GM18498 (cell line): ENCODE data around the gene PPP1R36.
A peak's percentile ranks its signal among the peaks of the same experiment; 100 is the strongest.
"Not testable (repeated sequence)": the region's sequence is repeated elsewhere in the genome, so short reads cannot be mapped to it uniquely, and the experiment has no call there.

Experiments
- ATAC-seq: cut with Tn5 transposase; IDR thresholded peaks from one replicate; pipeline ENCODE4 v1.9.1; 2021; ENCODE audit warnings: mild to moderate bottlenecking, moderate library complexity; ENCODE audit not compliant: unreplicated experiment

PPP1R36 gene

DNA sequence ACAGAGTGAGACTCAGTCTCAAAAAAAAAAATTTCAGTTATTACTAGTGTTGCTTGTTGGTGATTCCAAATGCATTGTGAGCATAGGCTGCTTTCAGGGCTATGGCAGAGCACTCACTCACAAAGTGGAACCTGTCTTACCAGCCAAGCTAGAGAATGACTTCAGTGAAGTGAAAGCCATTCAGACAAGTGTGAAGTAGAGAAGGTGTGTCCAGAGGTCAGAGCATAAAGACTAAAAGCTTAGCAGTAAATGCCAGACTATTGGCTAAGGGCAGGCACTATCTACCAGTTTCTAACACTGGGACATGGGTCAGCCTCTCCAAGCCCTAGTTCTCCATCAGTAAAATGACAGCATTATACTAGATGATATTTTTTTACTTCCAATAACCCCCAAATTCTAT, 12.7 kb downstream of the PPP1R36 start:
- no peak for ATAC-seq

DNA sequence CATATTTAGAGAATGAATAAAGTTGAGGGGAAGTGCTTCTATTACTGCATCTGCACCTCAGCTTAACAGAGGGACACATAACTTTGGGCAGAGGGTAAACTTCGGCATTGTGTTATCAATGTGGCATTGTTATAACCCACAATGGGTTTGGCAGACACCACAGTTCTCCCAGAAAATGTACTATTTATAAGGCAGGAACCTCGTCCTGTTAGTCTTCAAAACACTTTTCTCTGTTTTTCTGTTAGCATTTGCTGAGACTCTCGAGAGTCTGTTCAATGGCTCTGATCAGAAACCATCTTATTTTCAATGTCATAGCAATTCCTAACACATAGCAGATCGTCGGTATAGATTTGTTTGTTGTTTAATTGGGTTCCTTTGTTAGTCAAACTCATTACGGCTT, 13.9 kb downstream of the PPP1R36 start:
- ATAC-seq, result no peak

DNA sequence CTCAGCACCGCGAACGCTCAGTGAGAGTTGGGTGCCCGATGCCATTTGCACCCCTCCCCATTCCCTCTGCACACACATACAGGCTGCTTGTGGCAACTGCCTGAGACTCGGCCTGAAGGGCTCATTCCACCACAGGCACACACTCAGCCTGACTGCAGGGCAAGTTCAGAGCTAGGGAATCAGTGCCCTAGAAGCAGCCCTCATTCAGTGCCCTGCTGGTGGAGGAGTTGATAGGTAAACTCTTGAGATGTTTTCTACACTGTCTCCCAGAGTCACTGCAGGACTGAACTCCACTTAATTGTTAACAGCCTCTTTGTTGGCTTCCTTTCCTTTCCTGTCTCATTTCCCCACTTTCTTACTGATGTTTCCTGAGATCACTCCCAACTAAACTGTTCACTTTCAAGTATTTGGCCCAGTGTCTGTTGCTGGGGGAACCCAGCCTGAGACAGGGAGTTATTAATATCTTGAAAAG, 16.9 kb downstream of the PPP1R36 start:
- ATAC-seq, result no peak

DNA sequence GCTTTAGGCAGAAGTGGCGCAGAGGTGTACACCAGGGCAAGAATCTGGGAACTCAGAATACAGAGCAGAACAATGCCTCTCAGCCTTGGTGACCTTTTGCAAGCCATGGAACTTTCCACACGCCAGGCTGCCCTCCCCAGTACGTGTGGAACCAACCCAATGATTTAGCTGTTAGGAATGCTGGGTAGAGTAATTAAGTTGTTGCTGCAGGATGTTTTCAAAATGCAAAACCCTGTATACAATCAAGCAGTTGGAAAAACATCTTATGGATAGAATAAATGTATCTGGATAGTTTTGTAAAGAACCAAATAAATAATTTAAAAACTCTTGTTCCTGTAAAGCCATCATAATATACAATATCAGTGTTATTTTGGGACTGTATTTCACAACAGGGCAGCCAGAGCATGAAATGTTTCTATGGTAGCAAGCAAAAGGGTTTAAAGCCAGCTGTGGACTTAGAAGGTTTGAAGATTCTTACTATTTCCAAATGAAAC, 19.4 kb downstream of the PPP1R36 start:
- no peak for ATAC-seq

DNA sequence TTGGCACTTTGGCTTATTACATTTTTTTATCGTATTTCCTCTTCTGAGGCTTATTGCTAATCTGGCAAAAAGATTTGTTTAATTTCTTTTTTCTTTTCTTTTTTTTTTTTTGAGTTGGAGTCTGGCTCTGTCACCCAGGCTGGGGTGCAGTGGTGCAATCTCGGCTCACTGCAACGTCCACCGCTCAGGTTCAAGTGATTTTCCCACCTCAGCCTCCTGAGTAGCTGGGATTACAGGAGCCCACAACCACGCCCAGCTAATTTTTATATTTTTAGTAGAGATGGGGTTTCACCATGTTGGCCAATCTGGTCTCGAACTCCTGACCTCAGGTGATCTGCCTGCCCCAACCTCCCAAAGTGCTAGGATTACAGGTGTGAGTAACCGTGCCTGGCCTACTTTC, 19.9 kb downstream of the PPP1R36 start:
- not testable (repeated sequence) for ATAC-seq

DNA sequence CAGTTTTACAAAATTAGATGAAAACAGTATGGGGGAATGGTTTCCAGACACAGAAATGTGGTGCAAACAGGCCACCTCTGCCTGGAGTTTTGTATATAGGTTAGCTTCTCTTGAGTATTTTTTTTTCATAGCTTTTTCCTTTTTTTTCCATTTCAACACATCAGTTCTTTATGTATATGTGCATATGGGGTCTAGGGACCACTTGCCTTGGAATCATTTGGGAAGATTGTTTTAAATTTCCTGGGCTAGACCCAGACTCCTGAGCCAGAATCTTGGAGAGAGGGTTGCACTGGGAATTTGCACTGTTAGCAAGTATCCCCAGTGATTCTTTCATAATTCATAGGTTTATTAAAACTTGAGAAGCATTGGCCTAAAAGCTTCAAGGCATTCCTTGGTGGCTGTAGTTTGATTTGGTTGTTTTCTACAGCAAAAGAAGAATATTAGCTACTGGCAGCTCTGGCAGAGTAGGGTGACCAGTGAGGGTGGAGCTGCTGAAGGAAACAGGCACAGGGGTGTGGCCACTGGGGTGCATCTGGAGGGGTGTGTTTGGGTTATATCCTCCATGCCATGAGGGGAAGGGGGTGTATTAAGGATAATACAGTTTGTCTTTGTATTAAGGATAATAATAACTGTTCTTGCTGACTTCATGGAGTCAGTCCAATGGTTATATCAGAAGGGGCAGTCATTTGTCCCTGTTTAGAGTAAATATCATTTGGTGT, 22.8 kb downstream of the PPP1R36 start:
- ATAC-seq, result no peak

DNA sequence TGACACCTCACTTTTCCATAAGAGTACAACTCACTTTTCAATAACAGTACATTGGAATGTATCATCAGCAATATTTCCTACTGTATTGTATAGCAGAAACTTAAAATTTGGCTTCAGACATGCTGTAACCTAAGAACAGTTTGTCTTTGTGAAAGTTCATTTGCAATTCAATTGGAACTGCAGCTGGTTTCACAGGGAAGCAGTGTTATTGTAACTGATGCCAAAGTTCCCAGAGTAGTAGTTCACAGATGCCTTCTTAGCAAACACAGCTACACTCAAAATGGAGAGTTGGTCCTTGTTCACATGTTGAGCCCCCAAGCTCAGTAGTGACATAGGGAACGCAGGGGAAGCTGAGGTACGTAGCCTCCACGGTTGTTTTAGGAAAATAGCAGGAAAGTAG, 23.3 kb downstream of the PPP1R36 start:
- ATAC-seq, result no peak

DNA sequence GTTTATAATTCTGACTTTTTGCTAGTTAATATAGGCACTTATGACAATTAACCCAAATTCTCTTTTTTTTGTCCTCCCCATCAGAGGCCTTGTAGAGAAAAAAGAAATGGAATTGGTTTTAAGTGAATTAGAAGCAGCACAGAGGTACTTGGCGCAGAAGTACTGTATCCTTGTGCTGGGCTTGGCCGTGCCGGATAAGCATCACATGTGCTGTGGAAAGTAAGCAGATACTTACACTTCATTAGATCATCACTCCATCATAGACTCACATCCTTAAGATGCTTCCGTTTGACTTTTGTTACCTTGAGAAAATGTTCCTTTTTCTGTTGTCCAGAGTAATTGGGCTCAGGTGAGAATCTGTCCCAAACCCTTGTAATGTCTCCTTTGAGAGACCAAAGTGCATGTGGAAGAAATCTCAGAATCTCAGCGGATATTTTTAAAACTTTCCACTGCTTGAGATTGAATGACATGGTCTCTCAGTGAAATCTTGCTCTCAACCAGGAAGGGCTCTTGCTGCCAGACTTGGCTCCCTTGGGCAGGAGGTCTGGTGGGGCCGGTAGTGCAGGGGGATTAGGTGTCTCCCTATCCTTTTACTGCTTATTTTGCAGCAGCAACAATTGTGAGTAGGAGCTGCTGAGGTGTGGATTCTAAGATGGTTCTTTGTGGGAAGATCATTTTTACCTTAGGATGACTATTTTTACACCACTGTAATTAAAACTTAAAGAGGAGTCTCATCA, 24.8 kb downstream of the PPP1R36 start:
- ATAC-seq, result no peak

DNA sequence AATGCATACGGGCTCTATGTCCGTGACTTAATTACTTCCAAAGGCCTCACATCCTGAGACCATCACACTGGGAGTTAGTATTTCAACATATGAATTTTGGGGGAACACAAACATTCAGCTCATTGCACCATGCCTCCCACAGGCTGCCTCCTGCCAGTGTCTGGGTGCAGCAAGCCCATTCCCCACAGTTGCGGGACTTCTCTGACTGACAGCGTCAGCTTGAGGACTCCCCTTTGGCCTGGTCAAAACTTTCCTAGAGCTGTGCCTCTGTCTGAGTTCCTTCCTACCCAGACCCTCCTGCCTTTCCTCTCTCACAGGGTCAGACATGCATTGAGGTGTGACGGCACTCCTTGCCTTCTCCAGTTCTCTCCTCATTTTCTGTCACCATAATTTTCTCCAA, 27.4 kb downstream of the PPP1R36 start:
- no peak for ATAC-seq

DNA sequence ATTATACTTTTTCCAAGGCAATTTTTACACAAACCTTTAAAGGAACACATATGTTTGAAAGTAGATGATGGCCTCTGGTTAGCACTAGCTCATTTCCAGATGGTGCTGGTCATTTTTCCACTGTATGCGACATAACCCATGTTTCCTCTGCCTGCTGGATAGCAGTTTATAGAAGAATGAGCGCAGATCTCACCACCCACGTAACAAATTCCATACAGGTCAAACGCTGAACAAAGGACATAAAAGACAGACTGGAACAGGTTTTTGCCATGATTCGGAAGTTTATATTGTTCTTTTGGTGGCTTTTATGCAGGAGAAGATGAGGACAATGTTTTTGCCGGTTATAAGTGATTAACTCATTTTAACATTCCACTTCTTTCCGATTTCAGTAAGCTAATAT, 30.7 kb downstream of the PPP1R36 start:
- ATAC-seq, result no peak

DNA sequence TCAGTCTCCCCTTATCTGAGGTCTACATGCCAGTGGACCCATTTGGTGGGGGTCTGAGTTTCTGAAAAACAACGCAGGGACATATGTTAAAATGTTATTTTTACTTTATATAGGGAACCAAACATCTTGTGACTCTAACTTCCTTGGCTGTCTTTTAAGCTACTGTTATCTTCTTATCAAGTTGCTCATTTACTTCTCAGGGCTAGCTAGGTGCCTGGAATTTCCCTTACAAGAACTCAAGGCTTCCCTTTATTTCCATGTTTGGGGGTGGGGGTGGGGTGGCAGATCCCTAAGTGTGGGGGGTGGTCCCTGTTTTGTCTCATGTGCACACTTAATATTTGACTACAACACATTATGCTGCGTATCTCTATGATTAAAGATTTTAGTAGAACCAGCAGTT, 31.6 kb downstream of the PPP1R36 start:
- no peak for ATAC-seq

DNA sequence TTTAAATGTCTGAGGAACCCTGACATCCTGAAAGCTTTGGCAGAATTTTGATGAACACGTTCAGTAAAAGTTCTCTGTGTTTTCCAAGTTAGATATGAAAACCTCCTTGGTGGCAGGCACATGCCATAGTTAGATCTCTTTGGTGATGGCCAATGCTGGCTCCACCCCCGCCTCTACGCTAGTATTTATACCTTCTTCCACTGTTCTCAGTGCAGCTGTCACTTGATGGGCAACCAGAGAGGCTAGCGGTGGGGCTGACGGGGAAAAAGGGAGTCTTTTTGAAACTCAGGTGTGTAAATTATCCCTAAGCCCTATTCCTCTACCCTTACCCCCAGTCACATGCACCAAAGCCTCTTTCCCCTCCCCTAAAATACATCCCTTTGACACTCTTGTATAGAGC, 32.1 kb downstream of the PPP1R36 start:
- ATAC-seq, result no peak

DNA sequence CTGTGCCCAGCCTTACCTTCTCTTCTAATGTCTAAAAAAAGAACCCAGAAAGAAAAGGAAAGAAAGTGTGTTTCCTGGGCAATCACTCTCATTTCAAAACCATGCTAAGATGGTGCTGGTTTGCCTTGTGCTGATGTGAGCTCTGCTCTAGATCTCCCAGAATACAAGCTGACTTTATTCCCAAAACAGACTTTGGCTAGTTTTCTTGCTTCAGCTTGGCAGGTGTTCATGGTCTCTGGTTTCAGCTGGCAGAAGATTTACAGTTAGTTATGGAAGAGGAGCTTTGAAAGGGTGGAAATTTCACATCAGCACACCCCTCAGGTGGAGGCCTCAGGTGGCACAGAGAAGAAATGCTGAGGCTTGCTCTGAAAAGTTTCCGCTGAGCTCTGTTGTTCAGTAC, 34.4 kb downstream of the PPP1R36 start:
- no peak for ATAC-seq

DNA sequence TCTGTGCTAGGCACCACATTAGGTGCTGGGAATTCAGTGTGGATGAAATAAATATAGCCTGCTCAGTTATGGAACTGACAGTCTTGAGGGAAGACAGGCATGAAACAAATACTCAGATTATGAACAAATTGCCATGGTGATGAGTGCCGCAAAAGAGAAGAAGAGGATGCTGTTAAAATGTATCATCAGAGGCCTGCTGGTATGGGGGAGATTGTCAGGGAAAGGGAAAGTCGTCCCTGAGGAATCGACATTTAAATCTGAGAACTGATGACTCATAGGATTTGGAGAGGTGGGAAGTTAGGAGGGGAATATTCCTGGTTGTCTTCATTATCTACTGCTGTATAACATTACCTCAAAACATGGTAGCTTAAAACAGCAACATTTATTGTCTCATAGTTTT, 42.0 kb downstream of the PPP1R36 start:
- no peak for ATAC-seq

DNA sequence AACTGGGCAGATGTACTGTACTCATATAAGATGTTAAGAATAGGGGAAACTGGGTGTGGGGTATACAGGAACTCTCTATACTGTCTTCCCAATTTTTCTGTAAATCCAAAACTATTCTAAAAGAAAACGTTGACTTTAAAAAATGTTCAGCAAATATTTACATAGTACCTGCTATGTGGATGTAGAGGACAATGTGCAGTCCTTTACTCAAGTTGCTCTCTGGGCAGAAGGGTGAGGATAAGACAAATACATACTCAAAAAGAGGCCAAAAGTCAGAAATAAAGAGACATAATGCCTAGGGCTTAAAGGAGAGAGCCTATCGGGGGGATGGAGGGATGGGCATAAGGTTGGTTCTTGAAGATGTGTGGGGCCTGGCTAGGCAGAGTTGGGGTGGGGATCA, 44.7 kb downstream of the PPP1R36 start:
- ATAC-seq, result no peak

DNA sequence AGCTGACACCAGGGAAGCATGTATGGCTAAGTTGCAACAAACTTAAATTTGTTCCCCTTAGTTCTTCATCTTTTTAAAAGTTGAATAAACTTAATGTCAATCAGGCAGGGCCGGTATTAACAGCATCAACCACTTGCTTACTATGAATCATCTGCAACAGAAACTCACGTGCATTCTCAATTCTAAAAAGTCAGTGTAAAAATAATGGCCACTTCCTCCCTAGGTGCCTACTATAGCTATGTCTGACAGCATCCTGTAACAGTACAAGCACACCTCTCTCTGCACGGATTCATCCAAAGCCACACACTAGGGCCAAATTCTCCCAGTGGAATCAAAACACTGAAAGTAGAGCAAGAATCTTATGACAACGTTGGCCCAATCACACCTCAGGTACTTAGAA, 48.6 kb downstream of the PPP1R36 start:
- ATAC-seq, result peak; percentile 86

DNA sequence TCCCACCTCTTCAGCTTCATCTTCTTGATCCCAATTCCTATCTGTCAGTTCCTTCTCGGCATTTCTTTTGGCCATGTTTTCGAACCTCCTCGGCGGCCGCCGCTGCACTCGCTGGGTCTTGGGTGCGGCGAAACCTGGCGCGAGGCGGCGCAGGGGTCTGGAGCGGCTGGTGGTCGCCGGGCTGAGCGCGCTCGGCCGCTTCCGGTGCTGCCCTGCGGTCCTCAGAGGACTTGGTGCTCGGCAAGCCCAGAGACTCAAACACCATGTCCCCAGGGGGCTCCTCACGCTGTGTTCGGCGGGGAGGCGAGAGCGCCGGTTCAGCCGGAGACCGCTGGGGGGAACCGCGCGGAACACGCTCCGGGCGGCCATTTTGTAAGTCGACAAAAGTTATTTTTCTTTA, 51.8 kb downstream of the PPP1R36 start:
- ATAC-seq, result no peak

DNA sequence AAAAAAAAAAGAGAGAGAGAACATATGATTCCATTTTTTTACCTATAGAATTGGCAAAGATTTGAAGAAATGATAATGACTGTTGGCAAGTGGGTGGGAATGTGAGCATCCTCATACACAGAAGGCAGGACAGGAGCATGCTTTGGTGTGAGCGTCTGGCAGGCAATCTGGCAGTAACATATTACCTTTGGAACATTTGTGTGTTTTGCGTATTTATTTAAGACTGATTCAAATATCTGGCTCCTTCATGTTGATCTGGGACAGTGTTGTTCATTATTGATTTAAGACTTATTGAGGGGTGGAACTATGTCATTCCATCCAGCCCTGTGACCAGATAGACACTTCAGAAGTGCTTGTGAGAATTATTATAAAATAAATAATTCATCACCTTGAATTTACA, 53.1 kb downstream of the PPP1R36 start:
- no peak for ATAC-seq

DNA sequence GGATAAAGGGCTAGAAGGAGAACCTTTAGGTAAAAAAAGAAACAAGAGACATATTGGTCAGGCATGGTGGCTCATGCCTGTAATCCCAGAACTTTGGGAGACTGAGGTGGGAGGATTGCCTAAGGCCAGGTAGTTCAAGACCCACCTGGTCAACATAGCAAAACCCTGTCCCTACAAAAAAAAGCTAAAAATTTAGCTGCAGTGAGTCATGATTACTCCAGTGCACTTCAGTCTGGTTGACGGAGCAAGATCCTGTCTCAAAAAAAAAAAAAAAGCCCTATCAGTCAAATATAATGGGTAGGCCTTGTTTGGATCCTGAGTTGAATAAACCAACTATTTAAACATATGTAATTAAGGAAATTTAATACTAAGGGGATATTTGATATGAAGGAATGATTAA, 54.2 kb downstream of the PPP1R36 start:
- ATAC-seq, result no peak

DNA sequence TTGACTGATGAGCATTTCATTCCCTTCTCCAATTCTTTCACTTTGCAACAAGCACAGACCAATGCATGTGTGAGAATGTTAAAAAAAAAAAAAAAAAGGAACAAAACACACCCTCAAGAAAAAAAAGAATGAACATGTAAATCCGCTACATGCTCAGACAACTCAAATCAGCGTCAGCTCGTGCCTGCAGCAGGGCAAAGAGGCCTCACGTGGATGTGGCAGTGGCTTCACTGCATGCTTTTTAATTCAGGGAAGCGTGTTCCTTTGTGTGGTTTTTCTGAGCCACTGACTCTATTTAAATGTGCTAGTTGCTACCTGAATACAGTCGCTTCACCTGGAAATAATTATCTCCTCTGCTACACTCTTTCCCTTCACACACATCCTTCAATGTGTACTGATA, 55.1 kb downstream of the PPP1R36 start:
- ATAC-seq, result no peak

DNA sequence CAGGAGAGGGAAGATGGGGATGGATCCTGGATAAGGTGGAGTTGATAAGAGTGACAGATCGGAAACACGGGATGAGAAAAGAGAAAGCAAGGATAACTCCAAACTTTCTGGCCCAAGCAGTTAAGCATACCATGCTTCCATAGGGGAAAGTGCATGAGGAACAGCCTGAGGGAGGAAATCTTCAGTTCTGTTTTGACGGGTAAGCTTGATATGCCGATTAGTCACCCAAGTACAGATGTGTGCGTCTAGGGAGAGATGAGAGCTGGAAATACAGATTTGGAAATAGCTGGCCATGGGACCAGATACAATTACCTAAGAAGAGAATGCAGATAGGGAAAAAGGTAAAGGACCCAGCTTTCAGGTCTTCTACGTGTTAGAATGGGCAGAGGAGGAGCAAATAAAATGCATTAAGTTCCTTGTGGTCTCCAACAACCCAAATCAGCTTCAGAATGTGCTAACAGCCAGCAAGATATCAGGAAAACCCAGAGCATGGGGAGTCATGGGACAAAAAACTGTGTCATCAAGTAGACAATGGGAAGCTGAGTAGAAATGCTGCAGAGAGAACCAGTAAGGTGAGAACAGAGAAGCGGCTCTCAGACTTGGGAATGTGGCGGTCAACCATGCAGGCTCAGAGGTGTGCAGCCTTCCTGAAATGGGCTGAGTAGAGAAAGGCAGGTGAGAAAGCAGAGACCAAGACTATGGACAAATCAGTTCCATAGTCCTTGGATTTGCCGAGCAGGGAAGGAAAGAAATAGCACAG, 56.3 kb downstream of the PPP1R36 start:
- ATAC-seq, result no peak
